ENCODE data around the gene THTPA.
"Not testable (repeated sequence)": the region's sequence is repeated elsewhere in the genome, so short reads cannot be mapped to it uniquely, and the experiment has no call there.

THTPA gene

DNA sequence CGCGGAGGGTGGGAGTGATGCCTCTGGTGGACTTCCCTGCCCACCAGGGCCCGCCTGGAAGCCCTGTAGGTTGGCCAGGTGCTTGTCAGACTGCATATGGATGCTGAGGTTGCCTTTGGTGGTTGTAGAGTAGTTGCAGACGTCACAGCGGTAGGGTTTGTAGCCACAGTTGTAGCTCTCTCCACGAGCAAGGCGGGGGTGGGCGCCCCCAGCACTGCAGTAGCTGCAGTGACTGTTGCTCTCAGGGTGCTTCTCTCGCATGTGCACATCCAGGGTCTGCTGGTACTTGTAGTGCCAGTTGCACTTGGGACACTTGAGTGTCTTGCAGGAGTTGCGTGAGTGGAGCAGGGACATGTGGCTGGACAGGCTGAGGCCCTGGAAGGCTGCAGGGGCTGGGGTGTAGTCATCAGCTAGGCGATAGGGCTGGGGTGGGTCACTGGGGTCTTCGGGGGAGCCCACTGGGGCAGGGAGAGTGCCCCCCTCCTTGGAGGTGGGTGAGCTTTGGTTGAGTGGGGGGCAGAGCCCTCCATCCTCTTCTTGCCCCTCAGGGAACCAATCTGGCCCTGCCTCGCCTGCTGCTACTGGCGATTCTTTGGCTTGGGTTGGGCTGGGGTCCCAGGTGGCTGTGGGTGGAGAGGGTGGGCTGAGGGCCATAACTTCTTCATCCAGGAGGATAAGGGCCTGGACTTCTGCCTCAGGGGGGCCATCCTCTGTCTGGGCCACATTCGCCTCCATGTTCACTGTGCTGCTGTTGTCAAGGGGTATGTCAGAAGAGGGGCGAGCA lies 22.2 kb upstream of the THTPA start:
- TF ChIP-seq SPI1 (IDR thresholded peaks at IDR 0.05; ENCODE audit: borderline replicate concordance, low read depth) (no peak), GABPA (IDR thresholded peaks at IDR 0.05; ENCODE audit: low read depth) (no peak)
- TF ChIP-seq, protein P1, sequence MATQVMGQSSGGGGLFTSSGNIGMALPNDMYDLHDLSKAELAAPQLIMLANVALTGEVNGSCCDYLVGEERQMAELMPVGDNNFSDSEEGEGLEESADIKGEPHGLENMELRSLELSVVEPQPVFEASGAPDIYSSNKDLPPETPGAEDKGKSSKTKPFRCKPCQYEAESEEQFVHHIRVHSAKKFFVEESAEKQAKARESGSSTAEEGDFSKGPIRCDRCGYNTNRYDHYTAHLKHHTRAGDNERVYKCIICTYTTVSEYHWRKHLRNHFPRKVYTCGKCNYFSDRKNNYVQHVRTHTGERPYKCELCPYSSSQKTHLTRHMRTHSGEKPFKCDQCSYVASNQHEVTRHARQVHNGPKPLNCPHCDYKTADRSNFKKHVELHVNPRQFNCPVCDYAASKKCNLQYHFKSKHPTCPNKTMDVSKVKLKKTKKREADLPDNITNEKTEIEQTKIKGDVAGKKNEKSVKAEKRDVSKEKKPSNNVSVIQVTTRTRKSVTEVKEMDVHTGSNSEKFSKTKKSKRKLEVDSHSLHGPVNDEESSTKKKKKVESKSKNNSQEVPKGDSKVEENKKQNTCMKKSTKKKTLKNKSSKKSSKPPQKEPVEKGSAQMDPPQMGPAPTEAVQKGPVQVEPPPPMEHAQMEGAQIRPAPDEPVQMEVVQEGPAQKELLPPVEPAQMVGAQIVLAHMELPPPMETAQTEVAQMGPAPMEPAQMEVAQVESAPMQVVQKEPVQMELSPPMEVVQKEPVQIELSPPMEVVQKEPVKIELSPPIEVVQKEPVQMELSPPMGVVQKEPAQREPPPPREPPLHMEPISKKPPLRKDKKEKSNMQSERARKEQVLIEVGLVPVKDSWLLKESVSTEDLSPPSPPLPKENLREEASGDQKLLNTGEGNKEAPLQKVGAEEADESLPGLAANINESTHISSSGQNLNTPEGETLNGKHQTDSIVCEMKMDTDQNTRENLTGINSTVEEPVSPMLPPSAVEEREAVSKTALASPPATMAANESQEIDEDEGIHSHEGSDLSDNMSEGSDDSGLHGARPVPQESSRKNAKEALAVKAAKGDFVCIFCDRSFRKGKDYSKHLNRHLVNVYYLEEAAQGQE (IDR thresholded peaks at IDR 0.05; ENCODE audit: insufficient replicate concordance, low read depth), result no peak
- TF ChIP-seq, protein P2, sequence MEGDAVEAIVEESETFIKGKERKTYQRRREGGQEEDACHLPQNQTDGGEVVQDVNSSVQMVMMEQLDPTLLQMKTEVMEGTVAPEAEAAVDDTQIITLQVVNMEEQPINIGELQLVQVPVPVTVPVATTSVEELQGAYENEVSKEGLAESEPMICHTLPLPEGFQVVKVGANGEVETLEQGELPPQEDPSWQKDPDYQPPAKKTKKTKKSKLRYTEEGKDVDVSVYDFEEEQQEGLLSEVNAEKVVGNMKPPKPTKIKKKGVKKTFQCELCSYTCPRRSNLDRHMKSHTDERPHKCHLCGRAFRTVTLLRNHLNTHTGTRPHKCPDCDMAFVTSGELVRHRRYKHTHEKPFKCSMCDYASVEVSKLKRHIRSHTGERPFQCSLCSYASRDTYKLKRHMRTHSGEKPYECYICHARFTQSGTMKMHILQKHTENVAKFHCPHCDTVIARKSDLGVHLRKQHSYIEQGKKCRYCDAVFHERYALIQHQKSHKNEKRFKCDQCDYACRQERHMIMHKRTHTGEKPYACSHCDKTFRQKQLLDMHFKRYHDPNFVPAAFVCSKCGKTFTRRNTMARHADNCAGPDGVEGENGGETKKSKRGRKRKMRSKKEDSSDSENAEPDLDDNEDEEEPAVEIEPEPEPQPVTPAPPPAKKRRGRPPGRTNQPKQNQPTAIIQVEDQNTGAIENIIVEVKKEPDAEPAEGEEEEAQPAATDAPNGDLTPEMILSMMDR (IDR thresholded peaks at IDR 0.05; ENCODE audit: insufficient read depth, low read length), result no peak
- H3K27me3 ChIP-seq (ENCODE audit: insufficient read depth, poor library complexity, severe bottlenecking), result no peaks in the 10 kb centered on the region
- no peak overlapping the region for H3K27ac ChIP-seq (replicated peaks)
- no peak overlapping the region for H3K4me3 ChIP-seq (replicated peaks; ENCODE audit: insufficient read depth, low read length)
- no peak for DNase-seq (ENCODE audit: low read depth in 1 of 2, low spot score in 1 of 2)

DNA sequence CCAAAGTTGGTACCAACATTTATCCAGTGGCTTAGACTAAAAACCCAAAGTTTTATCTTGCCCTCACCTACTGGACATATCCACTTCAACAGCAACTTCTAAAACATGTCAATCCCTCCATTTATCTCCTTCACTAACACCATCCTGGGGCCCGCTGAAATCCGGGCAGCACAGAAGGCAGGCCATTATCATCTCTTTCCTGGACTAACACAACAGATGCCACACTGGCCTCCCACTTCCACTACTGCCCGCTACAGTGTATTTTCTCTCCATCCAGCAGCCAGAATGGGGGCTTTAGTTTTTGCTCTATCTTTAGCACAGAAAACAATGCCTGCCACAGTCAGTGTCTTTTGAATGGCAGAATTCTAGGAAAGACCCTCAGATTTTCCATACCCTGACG lies 20.1 kb upstream of the THTPA start:
- Histone ChIP-seq H3K27ac (replicated peaks) (no peak overlapping the region), H3K4me3 (replicated peaks; ENCODE audit: insufficient read depth, low read length) (no peak overlapping the region), H3K27me3 (ENCODE audit: insufficient read depth, poor library complexity, severe bottlenecking) (no peaks in the 10 kb centered on the region)
- no peak for DNase-seq (ENCODE audit: low read depth in 1 of 2, low spot score in 1 of 2)
- TF ChIP-seq SPI1 (IDR thresholded peaks at IDR 0.05; ENCODE audit: borderline replicate concordance, low read depth) (no peak), GABPA (IDR thresholded peaks at IDR 0.05; ENCODE audit: low read depth) (no peak), POLR2AphosphoS5 (IDR thresholded peaks at IDR 0.05; ENCODE audit: low read depth) (no peak)
- TF ChIP-seq, protein P2 (IDR thresholded peaks at IDR 0.05; ENCODE audit: insufficient read depth, low read length), result no peak
- TF ChIP-seq, protein P1 (IDR thresholded peaks at IDR 0.05; ENCODE audit: insufficient replicate concordance, low read depth), result no peak

DNA sequence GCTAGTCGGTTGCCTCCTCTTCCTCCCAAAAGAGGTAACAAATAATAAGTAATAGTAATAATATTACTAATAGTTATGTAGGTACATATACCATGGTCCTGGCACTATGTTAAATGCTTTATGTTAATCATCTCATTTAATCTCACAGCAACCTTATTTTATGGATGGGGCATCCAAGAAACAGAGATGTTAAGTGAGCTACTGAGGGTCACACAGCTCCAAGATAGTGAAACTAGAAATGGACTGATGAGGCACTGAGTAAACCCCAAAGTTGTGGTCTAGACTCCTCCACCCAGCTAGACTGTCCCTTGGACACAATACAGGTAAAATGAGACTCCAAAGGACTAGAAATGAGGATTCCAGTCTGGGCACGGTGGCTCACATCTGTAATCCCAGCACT lies 19.6 kb upstream of the THTPA start:
- H3K4me3 ChIP-seq (replicated peaks; ENCODE audit: insufficient read depth, low read length), result no peak overlapping the region
- TF ChIP-seq POLR2AphosphoS5 (IDR thresholded peaks at IDR 0.05; ENCODE audit: low read depth) (no peak), GABPA (IDR thresholded peaks at IDR 0.05; ENCODE audit: low read depth) (no peak), SPI1 (IDR thresholded peaks at IDR 0.05; ENCODE audit: borderline replicate concordance, low read depth) (no peak)
- TF ChIP-seq, protein P1 (IDR thresholded peaks at IDR 0.05; ENCODE audit: insufficient replicate concordance, low read depth), result no peak
- TF ChIP-seq, protein P2 (IDR thresholded peaks at IDR 0.05; ENCODE audit: insufficient read depth, low read length), result no peak
- no peak overlapping the region for H3K27ac ChIP-seq (replicated peaks)

DNA sequence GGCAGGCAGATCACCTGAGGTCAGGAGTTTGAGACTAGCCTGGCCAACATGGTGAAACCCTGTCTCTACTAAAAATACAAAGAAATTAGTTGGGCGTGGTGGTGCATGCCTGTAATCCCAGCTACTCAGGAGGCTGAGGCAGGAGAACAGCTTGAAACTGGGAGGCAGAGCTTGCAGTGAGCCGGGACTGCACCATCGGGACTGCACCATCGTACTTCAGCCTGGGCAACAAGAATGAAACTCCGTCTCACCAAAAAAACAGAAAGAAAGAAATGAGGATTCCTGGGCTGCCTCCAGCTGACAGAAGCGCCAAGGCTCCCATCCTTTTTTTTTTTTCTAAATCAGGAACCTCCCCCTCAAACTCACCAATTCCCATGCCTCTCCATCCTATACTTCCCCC lies 19.2 kb upstream of the THTPA start:
- H3K27ac ChIP-seq (replicated peaks); H3K4me3 ChIP-seq (replicated peaks; ENCODE audit: insufficient read depth, low read length); DNase-seq (ENCODE audit: low read depth in 1 of 2, low spot score in 1 of 2); H3K27me3 ChIP-seq (ENCODE audit: insufficient read depth, poor library complexity, severe bottlenecking): not testable (repeated sequence)

More for the DNA sequence above, 19.6 kb upstream of the THTPA start:
- H3K27me3 ChIP-seq (ENCODE audit: insufficient read depth, poor library complexity, severe bottlenecking), result no peaks in the 10 kb centered on the region
- DNase-seq (ENCODE audit: low read depth in 1 of 2, low spot score in 1 of 2), result no peak
